Upper lobe of left lung (tissue), 4 donors: Measurements from ENCODE around the gene PPP1R13L.

Experiments
- EP300 ChIP-seq, 4 donors: sonication (generic); formaldehyde crosslinking; IDR thresholded peaks; one replicate each; pipeline ENCODE4 v1.5.1; 2017; ENCODE audit warnings: antibody characterized with exemption in 4 of 4, control low read depth in 2 of 4
- POLR2A ChIP-seq, 4 donors: fragments of 450-650 bp; IDR thresholded peaks; one replicate each; pipeline ENCODE4 v1.5.1; 2016 to 2017; ENCODE audit warnings: antibody characterized with exemption in 4 of 4, mild to moderate bottlenecking in 2 of 4
- TF ChIP-seq, protein P1 (sequence below), 6 experiments: fragments of 450-650 bp in 4 of 6; fragments of 200-600 bp in 2 of 6; sonication (generic) in 2 of 6; IDR thresholded peaks; one replicate each; pipeline ENCODE4 v1.5.1; 2016 to 2019; ENCODE audit warnings: antibody characterized with exemption in 6 of 6

DNA sequence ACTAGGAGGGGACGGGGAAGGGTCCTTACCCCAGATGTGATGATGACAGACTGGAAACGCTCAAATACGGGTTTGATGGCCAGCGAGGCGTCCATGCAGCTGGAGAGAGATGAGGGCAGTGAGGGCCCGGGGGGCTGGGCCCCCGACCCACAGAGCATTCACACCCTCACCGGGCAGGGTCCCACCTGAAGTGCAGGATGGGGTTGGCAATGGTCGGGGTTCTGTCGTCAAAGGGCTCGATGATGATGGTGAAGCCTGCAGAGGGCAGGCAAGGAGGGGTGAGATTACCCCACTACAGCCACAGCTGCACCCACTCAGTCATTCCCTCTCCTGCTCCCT lies 47.5 kb downstream of the PPP1R13L start:
- TF ChIP-seq, protein P1, sequence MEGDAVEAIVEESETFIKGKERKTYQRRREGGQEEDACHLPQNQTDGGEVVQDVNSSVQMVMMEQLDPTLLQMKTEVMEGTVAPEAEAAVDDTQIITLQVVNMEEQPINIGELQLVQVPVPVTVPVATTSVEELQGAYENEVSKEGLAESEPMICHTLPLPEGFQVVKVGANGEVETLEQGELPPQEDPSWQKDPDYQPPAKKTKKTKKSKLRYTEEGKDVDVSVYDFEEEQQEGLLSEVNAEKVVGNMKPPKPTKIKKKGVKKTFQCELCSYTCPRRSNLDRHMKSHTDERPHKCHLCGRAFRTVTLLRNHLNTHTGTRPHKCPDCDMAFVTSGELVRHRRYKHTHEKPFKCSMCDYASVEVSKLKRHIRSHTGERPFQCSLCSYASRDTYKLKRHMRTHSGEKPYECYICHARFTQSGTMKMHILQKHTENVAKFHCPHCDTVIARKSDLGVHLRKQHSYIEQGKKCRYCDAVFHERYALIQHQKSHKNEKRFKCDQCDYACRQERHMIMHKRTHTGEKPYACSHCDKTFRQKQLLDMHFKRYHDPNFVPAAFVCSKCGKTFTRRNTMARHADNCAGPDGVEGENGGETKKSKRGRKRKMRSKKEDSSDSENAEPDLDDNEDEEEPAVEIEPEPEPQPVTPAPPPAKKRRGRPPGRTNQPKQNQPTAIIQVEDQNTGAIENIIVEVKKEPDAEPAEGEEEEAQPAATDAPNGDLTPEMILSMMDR (IDR thresholded peaks at IDR 0.05) = no peak
- TF ChIP-seq EP300 (IDR thresholded peaks at IDR 0.05) (no peak), POLR2A (IDR thresholded peaks at IDR 0.05) (no peak)
